HG03378 (cell line): ENCODE results near the gene RIMBP2.
"Not testable (repeated sequence)": the region's sequence is repeated elsewhere in the genome, so short reads cannot be mapped to it uniquely, and the experiment has no call there.

Source experiments
- ATAC-seq: cut with Tn5 transposase; IDR thresholded peaks from one replicate; pipeline ENCODE4 v1.9.1; 2021; ENCODE audit warnings: mild to moderate bottlenecking, moderate library complexity; ENCODE audit not compliant: unreplicated experiment

Gene RIMBP2

GRCh38 chr12:130738403-130738802 lies 22.3 kb upstream of the RIMBP2 start:
- not testable (repeated sequence) for ATAC-seq

DNA sequence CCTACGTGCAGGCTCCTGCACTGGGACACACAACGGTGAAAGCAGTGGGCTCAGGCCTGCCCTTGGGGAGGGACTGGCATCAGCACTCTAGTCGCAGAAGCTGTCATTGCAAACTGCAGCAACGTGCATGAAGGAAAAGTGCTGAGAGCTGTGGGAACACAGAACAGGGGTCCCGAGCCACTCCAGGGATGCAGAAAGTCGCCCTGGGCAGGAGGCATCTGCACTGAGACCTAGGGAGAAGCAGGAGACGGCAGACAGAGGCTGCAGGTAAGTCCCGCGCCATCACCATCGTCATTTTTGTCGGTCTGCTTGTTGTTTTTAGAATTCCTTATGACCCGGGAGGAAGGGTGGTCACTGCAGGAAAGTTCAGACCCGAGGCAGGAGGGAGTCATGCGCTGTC lies 21.6 kb upstream of the RIMBP2 start:
- ATAC-seq: no peak

- ATAC-seq: no peak
Measured at GRCh38 chr12:130729344-130729743, 13.2 kb upstream of the RIMBP2 start.

- ATAC-seq: no peak
Measured at GRCh38 chr12:130728158-130729058, 12.3 kb upstream of the RIMBP2 start.

GRCh38 chr12:130719263-130719859 lies 3.3 kb upstream of the RIMBP2 start:
- no peak for ATAC-seq

- no peak for ATAC-seq
Measured at GRCh38 chr12:130717752-130718151, 1.7 kb upstream of the RIMBP2 start.

DNA sequence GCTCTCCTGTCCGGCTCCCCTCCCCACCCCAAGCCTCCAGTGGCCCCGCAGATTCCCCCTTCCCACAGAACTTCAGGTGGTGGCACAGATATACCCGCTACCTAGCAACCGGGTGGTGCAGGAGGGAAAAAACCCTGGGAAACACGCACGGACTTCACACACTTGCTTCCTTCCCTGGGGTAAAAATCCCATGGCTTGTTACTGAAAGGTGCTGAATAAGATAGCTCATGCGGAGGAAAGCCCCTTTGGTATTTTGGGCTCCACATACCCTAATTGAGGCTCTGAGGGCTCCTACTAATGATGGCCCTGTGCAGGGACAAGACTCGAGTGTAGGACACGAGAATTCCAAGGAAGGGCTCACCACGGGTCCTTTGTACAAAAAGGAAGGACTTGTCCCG lies 869 bp upstream of the RIMBP2 start:
- ATAC-seq: no peak

DNA sequence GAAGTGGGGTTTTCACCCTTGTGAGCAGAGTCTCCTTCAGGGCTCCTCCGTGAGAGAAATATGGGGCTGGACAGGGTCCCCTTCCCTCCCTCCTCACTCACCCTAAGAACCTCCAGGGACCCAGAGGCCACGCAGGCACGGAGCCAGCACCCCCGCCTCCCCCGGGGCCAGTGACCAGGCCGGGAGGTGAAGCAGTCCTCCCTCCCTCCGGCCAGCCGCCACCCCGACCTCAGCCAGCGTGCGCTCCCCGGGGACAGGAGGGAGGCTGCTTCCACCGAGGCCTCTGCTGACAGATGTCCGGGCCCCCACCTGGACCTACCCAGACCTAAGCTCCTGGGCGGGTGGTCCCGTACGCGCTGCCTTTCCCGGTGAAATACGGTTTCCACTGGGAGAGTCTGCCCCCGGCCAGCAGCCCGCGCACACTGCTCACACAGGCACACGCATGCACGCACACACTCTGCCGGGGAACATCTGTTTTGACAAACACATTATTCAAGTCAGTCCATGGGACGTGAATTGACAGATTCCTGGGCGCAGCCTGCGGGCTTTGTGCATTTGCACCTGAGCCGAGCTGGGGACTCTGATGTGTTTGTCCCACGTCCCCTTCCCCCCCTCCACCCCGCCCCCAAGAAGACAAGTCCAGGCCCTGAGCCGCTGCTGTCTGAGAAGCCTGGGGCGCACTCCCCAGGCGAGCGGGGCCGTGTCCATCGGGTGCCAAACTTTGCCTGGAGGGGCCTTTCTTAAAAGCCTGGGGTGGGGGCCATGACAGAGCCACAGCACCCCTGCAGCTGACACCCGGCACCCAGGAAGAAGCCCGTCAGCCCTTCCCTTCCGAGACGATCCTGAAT lies 725 bp downstream of the RIMBP2 start:
- no peak for ATAC-seq

DNA sequence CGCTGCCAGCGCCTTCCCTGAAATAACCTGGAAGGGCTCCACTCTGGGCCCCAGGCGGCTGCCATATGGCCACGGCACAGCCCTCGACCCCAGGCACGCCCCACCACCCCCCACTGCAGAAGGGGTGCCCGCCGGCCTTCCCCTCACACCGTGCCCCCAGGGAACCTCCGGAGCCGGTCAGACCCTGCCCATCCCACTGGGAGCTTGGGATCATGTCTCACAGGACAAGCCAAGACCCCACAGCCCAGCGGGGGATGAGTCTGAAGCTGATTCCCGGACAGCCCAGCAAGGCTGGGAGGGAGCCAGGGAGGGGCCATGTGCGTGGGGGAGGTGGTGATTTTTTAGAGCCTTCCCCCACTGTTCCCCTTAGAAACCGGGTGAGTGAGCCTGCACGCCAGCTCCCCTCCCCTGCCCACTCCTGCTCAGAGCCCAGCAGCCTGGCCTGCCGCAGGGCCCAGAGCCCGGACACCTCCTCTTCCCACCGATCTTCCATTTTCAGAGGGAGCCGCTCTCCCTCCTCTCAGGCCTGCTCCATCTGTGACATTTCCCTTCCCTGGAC lies 1.4 kb downstream of the RIMBP2 start:
- ATAC-seq: no peak

DNA sequence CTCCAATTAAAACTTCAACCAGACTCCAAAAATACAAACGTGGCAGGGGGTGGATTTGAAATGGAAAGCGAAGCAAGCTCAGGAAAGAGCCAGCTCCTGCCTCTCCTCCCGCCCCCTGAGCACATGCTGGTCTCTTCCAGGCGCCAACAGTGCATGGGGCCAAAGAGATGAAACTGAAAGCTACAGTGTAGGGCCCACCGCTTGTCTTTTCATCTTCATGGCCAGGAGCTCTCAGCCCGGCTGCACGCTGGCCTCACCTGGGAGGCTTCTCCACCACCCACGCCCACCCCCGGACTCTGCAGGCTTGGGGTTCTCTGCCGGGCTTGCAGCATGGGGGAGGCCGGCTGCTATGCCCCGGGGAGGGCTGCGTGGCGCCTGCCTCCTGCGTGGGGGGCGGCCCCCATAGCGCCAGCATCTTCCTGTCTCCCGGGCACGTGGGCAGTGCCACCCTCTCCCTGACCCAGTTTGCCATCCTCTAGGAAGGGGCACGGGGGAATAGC lies 2.0 kb downstream of the RIMBP2 start:
- no peak for ATAC-seq

GRCh38 chr12:130713581-130713991 lies 2.5 kb downstream of the RIMBP2 start:
- ATAC-seq: no peak

GRCh38 chr12:130712346-130713065 lies 3.6 kb downstream of the RIMBP2 start:
- ATAC-seq: no peak

- ATAC-seq: no peak
Measured at GRCh38 chr12:130711756-130712155, 4.3 kb downstream of the RIMBP2 start.

- no peak for ATAC-seq
Measured at GRCh38 chr12:130710733-130711080, 5.4 kb downstream of the RIMBP2 start.

- ATAC-seq: no peak
Measured at GRCh38 chr12:130709971-130710732, 5.9 kb downstream of the RIMBP2 start.

DNA sequence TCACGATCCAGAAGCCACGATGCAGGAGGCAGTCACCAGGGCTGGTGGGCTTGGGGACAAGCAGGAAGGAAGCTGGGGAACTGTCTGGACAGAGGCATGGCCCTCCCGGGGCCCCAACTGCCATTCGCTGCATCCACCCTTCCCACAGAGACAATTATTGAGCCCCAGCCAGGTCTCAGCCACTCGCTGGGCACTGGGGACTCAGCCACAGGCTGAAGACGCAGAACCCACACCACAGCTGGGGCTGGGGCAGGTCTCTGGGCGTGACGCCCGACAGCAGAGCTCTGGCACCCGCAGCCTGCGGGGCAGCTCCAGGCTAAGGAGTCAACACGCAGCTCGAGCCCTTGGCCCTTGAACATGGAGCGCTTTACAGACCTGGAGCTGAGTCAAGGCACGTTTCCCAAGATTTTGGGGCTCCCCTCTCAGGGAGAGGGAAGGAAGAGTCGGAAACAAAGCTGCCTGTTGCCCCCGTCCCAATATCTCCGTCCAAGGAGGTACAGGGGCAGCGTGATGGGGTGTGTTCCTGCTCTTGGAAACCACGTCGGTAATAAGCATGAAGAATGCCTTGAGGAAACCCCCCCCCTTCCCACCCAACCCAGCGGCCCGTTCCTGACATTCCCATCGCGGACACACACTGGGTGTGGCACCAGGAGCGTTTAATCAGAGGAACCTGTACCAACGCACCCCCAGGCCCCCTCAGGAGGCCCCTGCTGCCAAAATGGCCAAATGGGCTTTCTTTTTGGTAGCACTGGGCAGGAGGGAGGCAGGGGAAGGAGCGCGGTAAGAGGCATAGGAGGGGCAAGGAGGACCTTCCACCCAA lies 6.7 kb downstream of the RIMBP2 start:
- no peak for ATAC-seq

DNA sequence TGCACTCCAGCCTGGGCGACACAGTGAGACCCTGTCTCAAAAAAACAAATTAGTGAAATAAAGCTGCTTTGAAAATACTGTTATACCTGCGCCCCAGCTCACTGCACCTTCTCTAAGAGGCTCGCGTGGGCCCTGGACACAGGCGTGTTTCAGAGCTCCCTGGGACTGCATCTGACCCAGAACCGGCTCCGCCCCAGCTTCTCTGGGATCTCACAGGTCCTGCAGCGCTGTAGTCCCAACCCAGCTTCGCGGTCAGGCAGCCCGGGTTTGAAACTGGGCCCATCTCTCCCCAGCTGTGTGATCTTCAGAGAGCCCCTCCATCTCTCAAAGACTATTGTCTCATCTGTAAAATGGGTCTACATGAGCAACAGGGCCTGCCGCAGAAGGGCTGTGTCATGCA lies 7.5 kb downstream of the RIMBP2 start:
- no peak for ATAC-seq

DNA sequence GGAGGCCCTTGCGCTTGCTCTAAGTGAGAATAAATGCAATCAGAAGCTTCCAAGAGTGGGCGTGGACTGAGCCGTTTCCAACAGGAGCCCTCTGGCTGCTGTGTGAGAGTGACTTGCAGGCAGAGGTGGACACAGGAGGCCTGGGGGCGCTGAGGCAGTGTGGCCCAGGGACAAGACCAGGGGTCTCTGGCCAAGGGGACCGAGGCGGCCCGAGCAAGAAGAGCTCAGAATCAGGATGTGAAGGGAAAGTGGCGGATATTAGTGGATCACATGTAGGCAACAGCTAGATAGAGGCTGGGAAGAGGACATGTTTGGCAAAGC lies 8.6 kb downstream of the RIMBP2 start:
- ATAC-seq: no peak
